HG03439 (cell line): ENCODE data around the gene KCMF1.

Source experiments
- ATAC-seq: cut with Tn5 transposase; IDR thresholded peaks from one replicate; pipeline ENCODE4 v1.9.1; 2021; ENCODE audit warnings: mild to moderate bottlenecking, moderate library complexity; ENCODE audit not compliant: unreplicated experiment

The KCMF1 gene

DNA sequence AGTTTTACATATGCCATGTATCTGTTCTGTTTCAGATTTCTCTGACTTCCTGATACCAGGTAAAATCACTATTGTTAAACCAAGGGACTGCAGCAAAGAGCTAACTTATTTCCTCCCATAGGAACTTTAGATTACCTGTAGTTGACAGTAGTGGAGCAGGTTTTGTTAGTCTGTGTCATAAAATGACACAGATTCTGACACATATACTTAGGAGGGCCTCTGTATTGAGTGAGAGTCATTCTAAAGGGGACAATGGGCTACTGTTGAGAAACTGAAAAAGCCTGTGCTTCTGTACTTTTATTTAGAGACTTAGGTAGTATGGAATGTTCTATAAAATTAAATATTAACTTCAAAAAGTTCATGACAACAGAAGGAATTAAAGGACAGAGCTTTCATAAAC lies 48.2 kb downstream of the KCMF1 start:
- no peak for ATAC-seq

DNA sequence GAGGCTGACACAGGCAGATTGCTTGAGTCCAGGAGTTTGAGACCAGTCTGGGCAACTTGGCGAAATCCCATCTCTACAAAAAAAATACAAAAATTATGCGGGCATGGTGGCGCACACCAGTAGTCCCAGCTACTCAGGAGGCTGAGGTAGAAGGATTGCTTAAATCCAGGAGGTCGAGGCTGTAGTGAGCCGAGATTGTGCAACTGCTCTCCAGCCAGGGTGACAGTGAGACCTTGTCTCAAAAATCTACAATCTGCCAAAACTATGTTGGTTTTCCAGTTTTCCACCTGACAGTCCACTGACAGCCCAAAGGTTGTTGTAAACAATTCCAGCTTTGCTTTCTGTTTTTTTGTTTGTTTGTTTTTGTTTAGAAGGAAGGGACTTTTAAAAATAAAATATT lies 51.3 kb downstream of the KCMF1 start:
- no peak for ATAC-seq

DNA sequence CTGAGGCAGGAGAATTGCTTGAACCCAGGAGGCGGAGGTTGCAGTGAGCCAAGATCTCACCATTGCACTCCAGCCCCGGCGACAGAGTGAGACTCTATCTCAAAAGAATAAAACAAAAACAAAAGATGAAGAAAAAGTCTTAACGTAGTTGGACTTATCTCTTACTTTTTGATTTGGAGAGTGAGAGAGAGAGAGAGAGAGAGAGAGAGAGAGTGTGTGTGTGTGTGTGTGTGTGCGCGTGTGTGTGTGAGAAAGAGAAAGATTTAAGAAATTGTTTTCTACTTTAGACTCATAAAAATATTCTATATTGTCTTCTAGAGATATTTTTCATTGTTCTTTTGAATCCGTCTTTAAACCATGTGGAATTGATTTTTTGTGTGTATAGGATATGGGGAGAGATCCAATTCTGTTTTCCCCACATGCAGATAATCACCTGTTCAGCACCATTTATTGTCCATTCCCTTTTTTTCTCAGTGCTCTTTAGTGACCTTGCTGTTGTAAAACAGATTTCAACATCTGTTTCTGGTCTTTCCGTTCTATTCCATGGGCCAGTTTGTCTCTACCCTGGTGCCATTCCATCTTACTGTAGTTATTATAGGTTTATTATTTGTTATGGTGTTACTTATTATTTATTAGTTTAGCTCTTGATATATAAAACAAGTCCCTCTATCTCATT lies 53.5 kb downstream of the KCMF1 start:
- no peak for ATAC-seq

DNA sequence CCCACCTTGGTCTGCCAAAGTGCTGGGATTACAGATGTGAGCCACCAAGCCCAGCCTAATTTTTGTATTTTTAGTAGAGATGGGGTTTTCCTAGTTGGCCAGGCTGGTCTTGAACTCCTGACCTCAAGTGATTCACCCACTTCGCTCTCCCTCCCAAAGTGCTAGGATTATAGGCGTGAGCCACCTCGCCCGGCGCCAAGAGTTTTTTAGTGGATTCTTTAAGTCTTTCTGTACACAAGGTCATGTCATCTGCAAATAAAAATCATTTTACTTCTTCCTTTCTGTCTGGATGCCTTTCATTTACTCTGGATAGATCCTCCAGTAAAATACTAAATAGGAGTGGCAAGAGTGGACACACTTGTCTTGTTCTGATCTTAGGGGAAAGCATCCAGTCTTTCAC lies 61.7 kb downstream of the KCMF1 start:
- ATAC-seq, result no peak

DNA sequence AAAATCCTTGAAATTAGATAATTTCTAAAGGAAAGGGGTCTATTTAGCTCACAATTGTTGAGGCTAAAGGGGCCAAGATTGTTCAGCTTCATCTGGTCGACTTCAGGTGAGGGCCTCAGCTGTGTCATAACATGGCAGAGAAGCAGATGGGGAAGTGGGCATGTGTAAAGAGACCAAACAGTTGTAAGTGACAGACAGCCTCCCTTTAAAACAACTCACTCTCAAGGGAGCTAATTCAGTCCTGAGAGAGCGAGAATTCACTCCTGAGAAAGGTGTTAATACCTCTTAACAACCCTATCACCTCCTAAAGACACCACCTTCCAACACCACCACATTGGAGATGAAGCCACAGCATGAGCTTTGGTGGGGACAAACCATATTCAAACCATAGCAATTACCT lies 62.4 kb downstream of the KCMF1 start:
- no peak for ATAC-seq

DNA sequence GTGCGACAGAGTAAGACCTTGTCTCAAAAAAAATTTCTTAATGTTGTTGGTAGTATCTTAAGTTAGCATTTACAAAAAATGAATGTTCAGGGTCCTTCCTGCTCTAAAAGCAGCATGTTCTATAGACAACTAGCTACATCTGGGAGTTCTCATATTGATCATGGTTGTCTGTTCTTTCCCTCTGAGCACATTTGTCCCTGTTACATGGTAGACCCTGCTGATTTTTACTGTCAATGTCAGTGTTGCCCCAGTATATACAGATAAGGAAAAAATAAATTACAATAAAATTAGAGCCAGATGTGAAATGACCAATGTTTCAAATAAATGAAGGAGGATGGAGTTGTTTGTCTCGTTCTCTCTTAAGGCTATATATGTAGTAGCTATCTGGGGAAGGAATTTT lies 63.2 kb downstream of the KCMF1 start:
- no peak for ATAC-seq

DNA sequence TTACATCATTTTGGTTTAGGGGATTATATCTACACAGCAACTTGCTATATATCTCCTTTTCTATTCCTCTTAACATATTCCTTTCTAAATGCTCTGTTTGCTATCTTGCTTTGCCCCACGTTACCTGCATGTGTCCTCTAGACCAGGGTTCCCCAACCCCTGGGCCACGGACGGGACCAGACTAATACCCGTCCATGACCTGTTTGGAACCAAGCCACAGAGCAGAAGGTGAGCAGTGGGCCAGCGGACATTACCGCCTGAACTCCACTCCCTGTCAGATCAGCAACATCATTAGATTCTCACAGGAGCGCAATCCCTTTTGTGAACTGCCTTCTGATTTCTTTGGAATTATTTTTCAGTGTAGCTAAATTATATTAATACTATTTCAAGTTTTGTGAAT lies 66.7 kb downstream of the KCMF1 start:
- ATAC-seq, result no peak

DNA sequence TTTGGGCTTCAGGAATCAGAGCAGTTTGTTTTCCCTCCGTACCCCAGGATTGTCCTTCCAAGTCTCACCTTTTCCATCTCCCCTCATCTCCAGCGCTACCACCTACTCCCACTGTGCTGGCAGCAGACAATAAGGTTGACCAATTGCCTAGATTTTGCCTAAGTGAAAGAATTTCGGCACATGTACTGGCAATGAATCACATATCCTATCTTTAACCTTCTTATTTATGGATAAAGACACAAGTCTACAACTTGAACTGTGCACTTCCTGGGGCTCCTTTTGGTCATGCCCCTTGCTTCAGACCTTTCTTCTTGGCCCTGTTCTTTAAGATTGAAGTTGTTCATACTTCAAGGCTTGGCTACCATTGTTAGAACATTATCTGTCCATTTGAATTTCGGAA lies 71.4 kb downstream of the KCMF1 start:
- no peak for ATAC-seq

DNA sequence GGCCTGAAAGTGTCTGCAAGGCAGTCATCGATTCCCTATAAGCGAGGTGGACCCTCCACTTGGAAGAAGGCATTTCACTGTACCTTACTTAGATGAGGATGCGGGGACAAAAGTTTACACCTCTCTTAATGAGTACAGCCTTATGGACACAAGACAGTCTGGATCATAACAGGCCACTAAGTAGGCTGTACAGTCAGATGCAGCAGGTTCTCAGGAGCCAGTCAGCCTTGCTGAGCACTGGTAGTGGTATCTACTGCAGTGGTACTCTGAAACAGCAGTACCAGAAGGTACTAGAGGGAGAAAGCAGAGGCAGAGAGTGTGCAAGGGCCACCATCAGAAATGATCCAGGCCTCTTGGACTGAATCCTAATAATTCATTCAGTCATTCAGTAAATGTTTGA lies 77.6 kb downstream of the KCMF1 start:
- no peak for ATAC-seq

DNA sequence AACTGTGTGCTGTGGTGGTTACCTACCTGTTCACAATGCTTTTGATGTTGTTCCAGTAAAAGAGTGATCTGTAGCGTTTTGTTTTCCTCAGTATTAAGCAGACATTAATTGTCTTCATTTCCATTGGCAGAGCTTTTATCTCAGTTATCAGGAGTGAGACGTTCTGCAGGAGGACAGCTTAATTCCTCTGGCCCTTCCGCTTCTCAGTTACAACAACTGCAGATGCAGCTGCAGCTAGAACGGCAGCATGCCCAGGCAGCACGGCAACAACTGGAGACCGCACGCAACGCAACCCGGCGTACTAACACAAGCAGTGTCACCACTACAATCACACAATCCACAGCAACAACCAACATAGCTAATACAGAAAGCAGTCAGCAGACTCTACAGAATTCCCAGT lies 78.3 kb downstream of the KCMF1 start:
- no peak for ATAC-seq

DNA sequence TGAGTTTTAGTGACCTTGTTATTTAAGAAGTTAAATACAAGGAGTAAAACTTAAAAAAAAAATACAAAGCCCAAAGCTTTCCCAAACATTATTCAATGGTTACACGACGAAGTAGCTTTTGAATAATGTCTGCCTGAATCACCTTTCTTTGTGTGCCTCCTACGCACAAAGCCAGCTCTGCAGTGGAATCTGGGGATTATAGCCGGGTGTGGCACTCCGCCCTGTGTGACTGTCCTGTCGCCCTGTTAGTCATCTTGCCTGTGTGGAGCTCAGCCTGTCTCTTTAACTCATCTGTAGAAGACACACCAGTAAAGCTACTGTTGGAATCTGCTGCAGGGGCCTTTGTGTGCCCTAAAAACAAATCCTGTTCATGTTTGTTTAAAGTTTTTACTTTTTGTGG lies 82.8 kb downstream of the KCMF1 start:
- no peak for ATAC-seq

DNA sequence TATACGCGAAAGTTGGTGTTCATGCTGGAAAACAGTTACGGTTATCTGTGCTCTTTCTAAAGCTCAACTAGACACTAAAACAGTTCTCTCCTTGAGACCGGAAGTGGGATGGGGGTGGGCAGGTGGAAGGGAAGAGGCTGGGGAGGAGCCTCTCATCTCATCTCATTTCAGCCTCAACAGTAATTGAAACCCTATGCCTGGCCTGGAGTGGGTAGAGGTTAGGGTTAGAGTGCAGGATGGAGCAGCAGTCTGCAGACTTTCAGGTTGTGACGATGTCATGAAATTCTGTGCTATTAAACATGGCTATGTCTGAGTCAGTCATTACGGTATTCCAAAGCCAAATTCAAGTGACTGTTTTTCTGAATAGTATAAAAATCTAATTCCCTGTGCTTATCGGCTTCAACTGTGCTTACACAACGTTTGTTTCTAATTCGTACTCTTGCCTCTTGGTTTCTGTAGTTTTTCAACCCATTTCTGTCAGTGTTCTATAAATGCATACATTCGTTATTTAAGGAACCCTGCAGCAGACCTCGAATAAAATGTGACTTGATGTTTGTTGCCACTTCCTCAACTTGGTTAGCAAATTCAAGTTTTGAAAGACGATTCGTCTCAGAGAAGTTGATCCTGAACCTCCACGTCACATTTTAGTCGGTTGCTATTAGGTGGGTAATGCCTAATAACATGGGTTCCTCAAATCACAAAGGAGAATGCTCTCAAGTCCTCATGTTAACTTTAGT lies 86.4 kb downstream of the KCMF1 start:
- no peak for ATAC-seq

DNA sequence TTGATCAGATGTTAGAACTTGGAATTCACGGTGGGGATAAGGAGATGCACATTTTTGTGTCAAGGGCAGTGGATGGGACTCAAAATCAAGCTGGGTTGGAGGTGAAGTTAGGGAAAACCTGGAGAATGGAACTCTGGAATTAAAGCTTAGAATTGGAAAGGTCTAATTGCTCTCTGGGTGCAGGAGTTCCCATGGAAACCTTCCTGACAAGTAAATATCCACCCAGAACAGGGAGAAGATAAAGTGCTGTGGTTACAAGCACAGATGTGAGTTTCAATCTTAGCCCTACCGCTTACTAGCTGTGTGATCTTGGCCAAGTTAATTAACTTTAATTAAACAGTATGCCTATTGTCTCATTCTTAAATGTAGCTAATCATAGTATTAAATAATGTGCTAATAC lies 90.9 kb downstream of the KCMF1 start:
- no peak for ATAC-seq

DNA sequence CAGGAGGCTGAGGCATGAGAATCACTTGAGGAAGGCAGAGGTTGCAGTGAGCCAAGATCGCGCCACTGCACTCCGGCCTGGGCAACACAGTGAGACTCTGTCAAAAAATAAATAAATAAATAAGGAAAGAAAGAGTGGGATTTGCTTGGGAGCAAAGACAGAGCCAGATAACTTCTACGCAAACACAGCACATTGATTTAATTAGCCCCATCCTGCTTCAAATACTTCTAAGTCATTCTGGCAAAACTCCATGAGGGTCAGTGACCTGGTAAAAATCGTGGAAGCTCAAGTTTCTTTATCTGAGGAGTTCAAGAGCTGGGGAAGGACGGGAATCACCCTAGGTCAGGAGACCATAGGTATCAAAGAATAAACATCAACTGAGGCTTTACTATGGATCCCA lies 91.6 kb downstream of the KCMF1 start:
- no peak for ATAC-seq

DNA sequence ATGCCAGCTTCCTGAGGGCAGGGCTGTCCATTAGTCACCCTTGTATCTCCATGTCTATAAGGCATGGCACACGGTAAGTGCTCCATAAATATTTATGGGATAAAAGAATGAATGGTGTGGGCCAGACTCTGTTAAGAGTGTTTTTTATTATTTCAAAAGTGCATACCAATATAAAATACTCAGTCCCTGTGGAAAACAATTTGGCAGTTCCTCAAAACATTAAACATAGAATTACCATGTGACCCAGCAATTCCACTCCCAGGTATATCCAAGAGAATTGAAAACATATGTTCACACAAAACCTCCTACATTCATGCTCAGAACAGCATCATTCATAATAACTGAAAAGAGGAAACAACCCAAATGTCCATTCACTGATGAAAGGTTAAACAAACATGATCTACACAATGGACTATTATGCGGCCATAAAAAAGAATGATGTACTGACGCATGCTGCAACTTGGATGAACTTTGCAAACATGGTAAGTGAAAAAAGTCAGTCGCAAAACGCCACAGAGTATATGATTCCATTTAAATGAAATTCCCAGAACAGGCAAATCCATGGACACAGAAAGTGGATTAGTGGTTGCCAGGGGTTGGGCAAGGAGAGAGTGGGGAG lies 93.1 kb downstream of the KCMF1 start:
- ATAC-seq, result no peak

DNA sequence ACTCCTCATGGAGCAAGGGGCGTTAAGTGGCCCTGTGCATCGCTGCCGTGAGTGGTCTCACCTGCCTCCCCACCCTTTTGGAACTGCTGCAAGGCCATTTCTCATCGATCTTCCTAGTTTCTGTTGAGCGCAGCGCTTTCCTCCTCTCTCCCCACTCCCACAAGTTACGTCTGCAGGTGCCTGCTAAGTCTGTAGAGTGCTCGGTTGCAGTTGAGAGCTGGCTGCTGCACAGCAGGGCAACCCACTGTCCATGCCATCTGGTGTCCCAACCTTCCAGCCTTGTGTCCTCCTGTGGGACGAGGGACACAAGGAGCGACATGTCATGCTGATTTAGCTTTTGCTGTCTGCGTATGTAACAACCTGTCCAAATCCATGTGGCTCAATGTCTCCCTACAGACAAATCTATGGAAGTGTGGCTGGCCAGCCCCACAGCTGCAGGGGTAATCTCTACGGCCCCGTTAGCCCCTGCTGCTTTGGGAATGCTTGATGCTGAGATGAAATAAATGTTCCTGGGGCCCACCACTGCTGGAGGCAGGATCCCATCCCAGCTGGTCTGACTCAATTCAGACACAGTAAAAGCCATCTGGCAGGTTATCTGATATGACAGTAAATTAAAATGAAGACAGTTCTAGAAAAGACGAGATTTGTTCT lies 94.1 kb downstream of the KCMF1 start:
- no peak for ATAC-seq

DNA sequence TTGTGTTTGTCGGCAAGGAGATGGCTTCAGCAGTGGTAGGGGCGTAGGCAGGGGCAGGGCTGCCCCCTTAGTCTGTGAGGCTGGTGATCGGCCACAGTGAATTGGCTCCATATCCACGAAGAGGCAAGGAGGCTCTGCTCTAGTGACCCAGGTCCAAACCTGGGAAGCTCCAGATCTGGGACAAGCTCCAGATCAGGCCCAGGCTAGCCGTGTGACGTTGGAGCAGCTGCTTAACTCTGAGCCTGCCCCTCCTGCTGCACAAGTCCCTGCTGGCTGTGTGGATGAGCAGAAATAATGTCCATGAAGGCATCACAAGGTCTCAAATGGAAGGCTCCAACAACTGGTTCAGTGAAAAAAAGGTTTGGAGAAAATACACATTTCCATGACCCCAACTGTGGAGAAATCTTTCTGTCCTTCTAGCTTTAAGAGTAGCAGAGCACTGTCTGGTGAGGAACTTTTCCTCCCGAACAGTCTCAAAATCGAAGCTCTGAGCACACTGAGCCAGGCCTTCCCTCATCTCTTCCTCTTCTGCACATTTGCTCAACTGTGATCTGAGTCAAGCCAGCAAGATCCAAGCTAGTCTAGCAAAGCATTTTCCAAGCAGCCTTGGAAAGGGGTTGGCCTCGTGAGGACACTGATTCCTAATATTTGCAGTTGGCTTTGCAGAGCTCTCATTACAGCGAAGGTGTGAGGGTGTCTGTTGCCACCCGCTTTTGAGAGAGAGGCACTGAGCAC lies 95.2 kb downstream of the KCMF1 start:
- ATAC-seq, result no peak

DNA sequence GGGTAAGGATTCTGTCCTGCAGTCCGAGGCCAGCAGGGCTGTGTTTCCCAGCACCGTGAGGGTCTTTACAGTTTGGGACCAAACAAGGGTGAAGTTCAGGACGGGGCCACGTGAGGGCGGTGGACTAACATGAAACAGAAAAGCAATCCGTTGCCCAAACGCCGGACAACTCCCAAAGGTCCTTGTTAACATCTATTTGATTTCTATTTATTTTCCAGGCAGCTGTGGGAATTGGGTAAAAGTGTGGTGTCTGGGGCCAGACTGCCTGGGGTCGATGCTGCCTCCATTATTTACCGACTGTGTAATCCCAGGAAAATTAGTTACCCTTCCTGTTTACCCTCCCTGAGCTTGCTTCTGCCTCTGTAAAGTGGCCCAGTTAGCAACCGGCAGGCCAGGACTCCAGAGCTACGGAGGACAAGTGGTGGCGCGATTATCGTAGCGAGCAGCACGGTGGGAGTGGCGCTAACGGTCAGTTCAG lies 96.0 kb downstream of the KCMF1 start:
- no peak for ATAC-seq

DNA sequence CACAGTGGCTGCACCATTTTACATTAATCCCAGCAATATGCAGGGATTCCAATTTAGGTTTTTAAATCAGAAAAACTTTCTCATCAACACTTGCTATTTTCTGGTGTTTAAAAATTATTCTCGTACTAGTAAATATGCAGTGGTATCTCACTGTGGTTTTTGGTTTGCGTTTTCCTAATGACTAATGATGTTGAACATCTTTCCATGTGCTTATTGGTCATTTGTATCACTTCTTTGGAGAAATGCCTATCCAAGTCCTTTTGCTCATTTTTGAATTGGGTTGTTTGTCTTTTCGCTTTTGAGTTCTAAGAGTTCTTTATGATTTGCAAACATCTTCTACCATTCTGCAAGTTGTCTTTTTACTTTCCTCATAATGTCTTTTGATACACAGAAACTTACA lies 100.1 kb downstream of the KCMF1 start:
- no peak for ATAC-seq

DNA sequence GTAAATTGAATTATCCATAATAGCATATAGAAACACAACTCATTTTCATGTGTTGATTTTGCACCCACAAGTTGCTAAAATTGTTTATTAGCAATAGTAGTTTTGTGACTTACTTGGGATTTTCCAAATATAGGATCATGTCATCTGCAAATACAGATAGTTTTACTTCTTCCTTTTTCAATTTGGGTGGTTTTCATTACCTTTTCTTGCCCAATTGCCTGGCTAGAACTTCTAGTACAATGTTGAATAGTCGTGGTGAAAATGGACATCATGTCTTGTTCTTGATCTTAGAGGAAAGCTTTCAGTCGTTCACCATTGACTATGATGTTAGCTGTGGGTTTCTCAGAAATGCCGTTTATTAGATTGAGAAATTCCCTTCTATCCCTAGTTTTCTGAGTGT lies 102.1 kb downstream of the KCMF1 start:
- no peak for ATAC-seq

DNA sequence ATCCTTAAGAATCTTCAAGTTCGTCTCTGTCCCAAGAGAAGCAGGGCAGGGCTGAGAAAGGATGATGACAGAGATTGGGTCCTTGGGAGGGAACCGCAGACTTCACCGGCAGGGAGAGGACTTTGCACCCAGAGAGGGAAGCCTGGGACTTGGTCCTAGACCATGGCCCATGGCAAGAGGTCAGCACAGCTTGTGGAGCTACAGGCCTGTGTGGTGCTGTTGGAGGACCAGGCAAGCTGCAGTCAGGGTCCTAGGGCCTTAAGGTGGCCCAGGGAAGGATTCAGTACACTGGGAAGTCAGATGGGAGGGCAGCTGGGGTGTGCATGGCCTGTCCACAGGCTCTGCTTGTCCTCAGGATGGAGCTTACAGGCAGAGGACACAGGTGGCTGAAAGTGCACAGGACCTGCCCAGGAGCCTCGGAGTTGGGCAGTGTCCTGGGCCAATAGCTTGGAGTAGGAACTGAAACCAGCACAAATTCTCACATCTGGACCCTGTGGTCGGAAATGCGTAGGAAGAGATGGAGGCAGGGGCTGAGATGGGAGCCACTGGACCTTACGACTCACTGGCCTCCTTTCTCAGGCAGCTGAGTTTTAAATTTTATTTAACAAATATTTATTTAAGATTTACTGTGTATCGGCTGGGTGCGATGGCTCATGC lies 105.8 kb downstream of the KCMF1 start:
- no peak for ATAC-seq
